Neural progenitor cell (in vitro differentiated cells): ENCODE measurements around the gene SUPT20H. TPM values are rescaled to one million over a fixed set of nuclear protein-coding genes. Genes with fewer than 3 reads are reported as not detected.

Experiments
- DNase-seq: peaks from one replicate; pipeline ENCODE4 v3.0.0-alpha.2; 2016; ENCODE audit warnings: low spot score
- H2AFZ ChIP-seq: fragments of 200-600 bp; sonication (generic); replicated peaks from 2 replicates; pipeline ENCODE4 v1.6.1; 2016; ENCODE audit warnings: antibody characterized with exemption
- H3F3A ChIP-seq: fragments of 200-600 bp; sonication (generic); 2 replicates; pipeline ENCODE4 v1.6.1; 2016; ENCODE audit warnings: antibody characterized with exemption, low read depth
- H3K27ac ChIP-seq: fragments of 200-600 bp; sonication (generic); 2 replicates; pipeline ENCODE4 v1.5.1; 2016; ENCODE audit warnings: mild to moderate bottlenecking
- H3K27me3 ChIP-seq: fragments of 200-600 bp; sonication (generic); 2 replicates; pipeline ENCODE4 v1.6.1; 2016; ENCODE audit warnings: mild to moderate bottlenecking, moderate library complexity
- H3K36me3 ChIP-seq: fragments of 200-600 bp; sonication (generic); 2 replicates; pipeline ENCODE4 v1.5.1; 2016
- H3K4me1 ChIP-seq: fragments of 200-600 bp; sonication (generic); 2 replicates; pipeline ENCODE4 v1.6.1; 2016; ENCODE audit warnings: mixed run types
- H3K4me2 ChIP-seq: fragments of 200-600 bp; sonication (generic); 2 replicates; pipeline ENCODE4 v1.6.1; 2016
- H3K4me3 ChIP-seq: fragments of 200-600 bp; sonication (generic); 2 replicates; pipeline ENCODE4 v1.5.1; 2016
- H3K79me2 ChIP-seq: fragments of 200-600 bp; sonication (generic); 2 replicates; pipeline ENCODE4 v1.6.1; 2016; ENCODE audit warnings: low read depth
- H3K9ac ChIP-seq: fragments of 200-600 bp; sonication (generic); 2 replicates; pipeline ENCODE4 v1.6.1; 2016
- H3K9me3 ChIP-seq: fragments of 200-600 bp; sonication (generic); 2 replicates; pipeline ENCODE4 v1.5.1; 2016; ENCODE audit warnings: low read depth
- H4K20me1 ChIP-seq: fragments of 200-600 bp; sonication (generic); 2 replicates; pipeline ENCODE4 v1.6.1; 2016; ENCODE audit warnings: low read depth
- H3K27ac Mint-ChIP-seq: 3 replicates; pipeline ENCODE4 v1.8.0; 2021; ENCODE audit warnings: mixed read lengths
- H3K27me3 Mint-ChIP-seq: 2 replicates; pipeline ENCODE4 v1.8.0; 2022; ENCODE audit warnings: low read depth, mild to moderate bottlenecking, inconsistent platforms, moderate library complexity, mixed read lengths; ENCODE audit not compliant: insufficient read depth
- H3K36me3 Mint-ChIP-seq: 3 replicates; pipeline ENCODE4 v1.8.0; 2021; ENCODE audit warnings: mixed read lengths
- H3K4me1 Mint-ChIP-seq: 3 replicates; pipeline ENCODE4 v1.8.0; 2021; ENCODE audit warnings: mixed read lengths
- H3K4me3 Mint-ChIP-seq: 3 replicates; pipeline ENCODE4 v1.8.0; 2021; ENCODE audit warnings: mild to moderate bottlenecking, moderate library complexity, mixed read lengths
- H3K9me3 Mint-ChIP-seq: 3 replicates; pipeline ENCODE4 v1.8.0; 2020; ENCODE audit warnings: mixed read lengths
- CTCF ChIP-seq: fragments of 200-600 bp; sonication (generic); IDR thresholded peaks from 2 replicates; pipeline ENCODE4 v1.5.1; 2017; ENCODE audit warnings: antibody characterized with exemption, mild to moderate bottlenecking
- EZH2 ChIP-seq: fragments of 200-600 bp; sonication (generic); IDR thresholded peaks from 2 replicates; pipeline ENCODE4 v1.6.1; 2017; ENCODE audit warnings: antibody characterized with exemption, mild to moderate bottlenecking, moderate library complexity
- EZH2phosphoT487 ChIP-seq: fragments of 200-600 bp; sonication (generic); IDR thresholded peaks from 2 replicates; pipeline ENCODE4 v1.6.1; 2017; ENCODE audit warnings: antibody characterized with exemption
- total RNA-seq: library from RNA; depleted of rRNA; stranded (reverse); fragments of >200 nt; gene quantifications from 2 replicates; pipeline ENCODE4 v1.2.3, GENCODE V29; 2015; ENCODE audit warnings: low replicate concordance

The SUPT20H gene
- 64.5 and 88.2 TPM in 2 replicates for total RNA-seq

GRCh38 chr13:37058910-37059847 is at the start of gene SUPT20H:
SUPT20H (minus strand) TSS chr13:37059688; CDS start chr13:37051490, 8,198 bp downstream.
- peaks cover 3% of the 10 kb centered on the region for H3K36me3 ChIP-seq
- H2AFZ ChIP-seq: peak within 1 kb of the TSS; percentile 89
- no peak for TF ChIP-seq EZH2
- TF ChIP-seq EZH2phosphoT487: no peak
- no peak for TF ChIP-seq CTCF
- peaks cover 16% of the 10 kb centered on the region for H3K9me3 Mint-ChIP-seq
- peak within 1 kb of the TSS; percentile 88 for H3K4me2 ChIP-seq
- H3K9ac ChIP-seq: peak within 1 kb of the TSS; percentile 61
- peaks cover 3% of the 10 kb centered on the region for H3K27me3 Mint-ChIP-seq
- DNase-seq: peak; percentile 96
- no peaks in the 10 kb centered on the region for H3K9me3 ChIP-seq
- H3K4me3 ChIP-seq: peak within 1 kb of the TSS; percentile 83
- peak within 1 kb of the TSS; percentile 97 for H3K27ac Mint-ChIP-seq
- H4K20me1 ChIP-seq: no peaks in the 10 kb centered on the region
- H3K27me3 ChIP-seq: no peaks in the 10 kb centered on the region
- no peak within 1 kb of the TSS for H3K27ac ChIP-seq
- peaks cover 7% of the 10 kb centered on the region for H3K4me1 ChIP-seq
- H3K36me3 Mint-ChIP-seq: peaks cover 18% of the 10 kb centered on the region
- peak within 1 kb of the TSS; percentile 99 for H3K4me3 Mint-ChIP-seq
- H3K79me2 ChIP-seq: peaks cover 50% of the 10 kb centered on the region
- no peaks in the 10 kb centered on the region for H3F3A ChIP-seq
- peaks cover 6% of the 10 kb centered on the region for H3K4me1 Mint-ChIP-seq

- Histone ChIP-seq H3K79me2 (no peaks in the 10 kb centered on the region), H3K27me3 (no peaks in the 10 kb centered on the region), H3K9ac (no peak overlapping the region), H3K27ac (no peak overlapping the region), H3K4me1 (peaks cover 6% of the 10 kb centered on the region), H3K9me3 (no peaks in the 10 kb centered on the region), H3K36me3 (no peaks in the 10 kb centered on the region), H2AFZ (peak overlapping the region; percentile 3), H3K4me3 (no peak overlapping the region), H3F3A (no peaks in the 10 kb centered on the region), H3K4me2 (no peak overlapping the region), H4K20me1 (no peaks in the 10 kb centered on the region)
- H3K4me1 Mint-ChIP-seq: peaks cover 25% of the 10 kb centered on the region
- H3K27ac Mint-ChIP-seq: no peak overlapping the region
- H3K27me3 Mint-ChIP-seq: no peaks in the 10 kb centered on the region
- H3K9me3 Mint-ChIP-seq: peaks cover 10% of the 10 kb centered on the region
- H3K4me3 Mint-ChIP-seq: no peak overlapping the region
- H3K36me3 Mint-ChIP-seq: no peaks in the 10 kb centered on the region
- DNase-seq: peak; percentile 30
- TF ChIP-seq EZH2 (no peak), CTCF (peak; percentile 79)
Observed at GRCh38 chr13:37109051-37109678, 49.7 kb upstream of the SUPT20H start.

- Histone ChIP-seq H3K79me2 (no peaks in the 10 kb centered on the region), H4K20me1 (no peaks in the 10 kb centered on the region), H3K9ac (no peak overlapping the region), H2AFZ (no peak overlapping the region), H3K36me3 (no peaks in the 10 kb centered on the region), H3K27ac (no peak overlapping the region), H3K4me2 (no peak overlapping the region), H3K9me3 (no peaks in the 10 kb centered on the region), H3K27me3 (no peaks in the 10 kb centered on the region), H3K4me1 (peaks cover 6% of the 10 kb centered on the region), H3K4me3 (no peak overlapping the region), H3F3A (no peaks in the 10 kb centered on the region)
- Mint-ChIP-seq H3K4me1 (peaks cover 36% of the 10 kb centered on the region), H3K4me3 (no peak overlapping the region), H3K36me3 (no peaks in the 10 kb centered on the region), H3K27me3 (no peaks in the 10 kb centered on the region), H3K9me3 (peaks cover 10% of the 10 kb centered on the region), H3K27ac (no peak overlapping the region)
- DNase-seq: no peak
- TF ChIP-seq EZH2: no peak
- no peak for TF ChIP-seq EZH2phosphoT487
- no peak for TF ChIP-seq CTCF
Observed at GRCh38 chr13:37107868-37108267, 48.4 kb upstream of the SUPT20H start.
